Measurements from ENCODE around the gene ANGPT4.

Gene ANGPT4, protein sequence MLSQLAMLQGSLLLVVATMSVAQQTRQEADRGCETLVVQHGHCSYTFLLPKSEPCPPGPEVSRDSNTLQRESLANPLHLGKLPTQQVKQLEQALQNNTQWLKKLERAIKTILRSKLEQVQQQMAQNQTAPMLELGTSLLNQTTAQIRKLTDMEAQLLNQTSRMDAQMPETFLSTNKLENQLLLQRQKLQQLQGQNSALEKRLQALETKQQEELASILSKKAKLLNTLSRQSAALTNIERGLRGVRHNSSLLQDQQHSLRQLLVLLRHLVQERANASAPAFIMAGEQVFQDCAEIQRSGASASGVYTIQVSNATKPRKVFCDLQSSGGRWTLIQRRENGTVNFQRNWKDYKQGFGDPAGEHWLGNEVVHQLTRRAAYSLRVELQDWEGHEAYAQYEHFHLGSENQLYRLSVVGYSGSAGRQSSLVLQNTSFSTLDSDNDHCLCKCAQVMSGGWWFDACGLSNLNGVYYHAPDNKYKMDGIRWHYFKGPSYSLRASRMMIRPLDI

DNA sequence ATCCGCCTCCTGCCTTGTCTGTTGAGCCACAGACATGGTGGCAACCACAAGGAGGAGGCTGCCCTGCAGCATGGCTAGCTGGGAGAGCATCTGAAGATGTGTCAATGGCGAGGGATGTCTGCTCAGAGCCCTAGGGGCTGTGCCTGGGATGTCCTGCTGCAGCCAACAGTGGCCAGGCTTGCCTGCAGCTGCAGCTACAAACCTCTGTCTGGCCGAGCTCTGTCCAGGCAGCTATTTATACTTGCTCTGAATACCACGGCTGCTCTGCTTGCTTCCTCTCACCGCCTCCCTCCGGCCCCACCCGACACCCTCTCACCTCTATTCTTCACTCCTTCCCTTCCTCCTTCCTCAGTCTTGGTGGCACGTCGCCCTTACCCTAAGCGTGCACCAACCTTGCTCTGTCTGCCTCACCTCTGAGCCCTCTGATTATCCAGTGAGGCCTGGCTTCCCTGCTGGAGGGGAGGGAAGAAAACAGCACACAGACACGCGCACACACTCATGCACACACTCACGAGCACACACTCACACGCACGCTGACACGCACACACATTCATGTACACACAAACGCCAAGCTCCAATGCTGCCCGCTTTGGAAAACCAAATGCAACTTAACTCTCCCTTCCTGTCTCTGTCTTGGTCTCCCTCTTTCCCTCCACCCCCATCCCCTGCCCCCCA is at the start of gene ANGPT4:
TSS of gene ANGPT4 (minus strand) at position 210 of the 675 bp plus-strand sequence. CDS start at position 90, 120 bp downstream.
- DNase-seq: no peak

DNA sequence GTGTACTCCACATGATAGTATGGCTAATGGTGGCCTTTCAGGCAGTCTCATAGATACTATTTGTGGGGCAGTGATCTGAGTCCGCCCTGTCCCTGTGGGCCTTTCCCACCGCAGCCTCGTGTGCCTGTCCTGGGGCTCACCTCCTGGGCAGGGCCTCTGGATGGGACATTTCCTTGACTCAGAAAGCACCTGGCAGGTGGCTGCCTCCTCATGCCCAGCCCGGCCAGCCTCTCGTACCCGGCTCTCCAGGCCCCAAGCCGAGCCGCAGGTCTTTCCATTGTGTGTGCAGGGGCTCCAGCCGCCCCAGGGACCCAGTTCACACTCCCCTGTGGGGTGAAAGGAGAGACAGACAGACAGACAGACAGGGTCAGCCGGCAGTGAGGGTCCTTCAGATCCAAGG is 47.7 kb upstream of the ANGPT4 start:
- DNase-seq: no peak

DNA sequence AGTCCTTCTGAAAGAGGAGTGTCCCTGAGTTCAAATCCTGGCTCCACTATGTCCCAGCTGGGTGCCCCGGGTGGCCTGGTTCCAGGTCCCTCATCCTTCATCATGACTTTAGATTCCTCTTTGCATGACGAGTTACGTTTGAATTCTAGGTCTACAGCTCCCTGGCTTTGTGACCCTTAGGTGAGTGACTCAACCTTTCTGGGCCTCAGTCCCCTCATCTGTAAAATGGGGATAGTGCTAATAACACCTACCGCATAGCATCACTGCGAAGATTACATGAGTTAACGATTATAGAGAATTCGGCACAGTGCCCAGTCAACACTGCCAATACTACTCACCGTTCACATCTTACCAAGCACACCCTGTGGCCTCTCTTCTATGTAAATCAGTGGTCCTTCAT is 46.5 kb upstream of the ANGPT4 start:
- no peak for DNase-seq

DNA sequence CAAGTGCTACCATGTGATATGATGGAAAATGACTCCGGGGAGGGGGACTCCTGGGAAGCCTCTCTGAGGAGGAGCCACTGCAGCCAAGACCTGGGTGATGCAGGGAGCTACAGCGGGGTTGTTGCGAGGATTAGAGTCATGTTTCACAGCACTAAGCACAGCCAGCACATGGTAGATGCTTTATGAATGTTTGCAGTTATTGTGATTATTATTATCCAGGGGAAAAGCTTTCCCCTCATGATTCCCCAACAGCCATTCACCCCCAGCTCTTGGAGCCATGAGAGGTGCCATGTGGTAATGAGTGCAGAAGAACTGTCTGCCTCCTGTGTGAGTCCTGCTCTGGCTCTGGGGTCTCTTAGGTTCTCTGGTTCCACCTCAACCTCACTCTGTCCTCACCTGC is 46.1 kb upstream of the ANGPT4 start:
- DNase-seq: no peak

DNA sequence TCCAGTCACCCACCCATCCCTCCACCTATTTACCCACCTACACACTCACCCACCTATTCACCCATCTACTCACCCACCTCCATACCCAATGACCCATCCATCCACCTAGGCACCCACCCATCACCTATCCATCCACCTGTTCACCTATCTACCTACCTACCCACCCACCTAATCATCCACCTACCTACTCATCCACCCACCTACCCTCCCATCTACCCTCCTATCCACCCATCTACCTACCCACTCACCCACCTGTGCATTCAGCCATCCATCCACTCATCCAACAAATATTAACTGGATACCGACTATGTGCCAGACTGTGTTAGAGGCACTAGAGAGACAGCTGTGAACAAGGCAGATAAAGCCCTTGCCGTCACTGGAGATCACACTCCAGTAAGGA is 45.6 kb upstream of the ANGPT4 start:
- no peak for DNase-seq

DNA sequence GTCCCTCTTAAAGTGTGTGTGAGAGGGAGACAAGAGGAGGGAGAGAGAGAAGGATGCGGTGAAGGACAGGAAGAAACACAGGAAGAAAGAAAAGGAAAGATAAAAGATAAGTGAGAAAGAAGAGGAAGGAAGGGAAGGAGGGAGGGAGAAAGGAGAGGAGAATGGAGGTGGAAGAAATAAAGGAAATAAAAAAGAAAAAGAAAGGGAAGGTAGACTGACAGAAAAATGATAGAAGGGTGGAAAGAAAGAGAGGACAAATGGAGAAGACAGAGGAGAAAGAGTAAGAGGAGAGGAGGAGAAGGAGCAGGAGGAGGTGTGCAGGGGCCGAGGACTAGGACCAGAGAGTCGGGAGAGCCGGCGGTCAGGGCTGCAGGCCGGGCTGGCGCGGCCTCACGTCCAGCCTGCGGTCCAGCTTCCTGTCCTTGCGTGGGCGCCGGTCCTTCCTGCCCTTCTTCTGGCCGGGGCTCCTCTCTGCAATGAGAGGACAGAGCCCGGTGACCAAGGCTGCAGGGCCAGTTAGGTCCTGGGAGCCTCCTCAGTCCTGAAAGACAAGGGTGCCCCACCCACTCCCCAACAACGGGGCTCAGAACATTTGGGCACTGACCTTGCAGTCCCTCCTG is 44.0 kb upstream of the ANGPT4 start:
- DNase-seq: no peak

DNA sequence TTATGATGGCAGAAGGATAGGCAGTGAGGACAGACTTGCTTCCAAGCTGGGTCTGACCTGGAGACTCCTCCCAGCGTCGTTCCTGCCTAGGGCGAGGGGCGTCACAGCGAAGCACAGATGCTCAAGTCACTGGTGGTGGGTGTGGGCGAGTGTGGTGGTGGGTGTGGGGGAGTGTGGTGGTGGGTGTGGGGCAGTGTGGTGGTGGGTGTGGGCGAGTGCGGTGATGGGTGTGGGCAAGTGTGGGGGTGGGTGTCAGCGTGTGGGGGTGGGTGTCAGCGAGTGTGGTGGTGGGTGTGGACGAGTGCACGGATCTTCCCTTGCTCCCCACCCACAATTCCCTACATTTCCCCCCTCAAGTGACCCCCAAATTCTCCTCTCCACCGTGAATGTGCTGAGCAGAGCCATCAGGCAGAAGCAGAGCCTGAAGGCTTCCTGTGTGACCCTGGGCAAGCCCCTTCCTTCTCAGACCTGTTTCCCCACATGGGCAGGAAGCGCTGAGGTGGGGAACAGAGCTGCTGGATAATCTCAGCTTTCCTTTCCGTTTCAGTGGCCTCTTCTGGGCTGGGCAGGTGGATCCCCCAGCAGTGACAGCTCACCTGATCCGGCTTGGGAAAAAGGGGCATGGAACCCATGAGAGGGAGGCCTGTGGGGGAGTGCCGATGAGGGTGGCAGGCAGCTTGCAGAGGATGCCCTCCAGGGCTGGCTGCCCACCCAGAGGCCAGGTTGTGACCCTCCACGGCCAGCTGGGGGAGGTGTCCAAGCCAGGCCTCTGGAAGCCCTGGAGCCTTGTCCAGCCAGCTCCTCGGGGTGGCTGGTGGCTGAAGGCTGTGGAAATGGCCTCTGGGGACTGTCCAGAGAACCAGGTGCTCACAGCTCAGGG is 43.0 kb upstream of the ANGPT4 start:
- DNase-seq: no peak

DNA sequence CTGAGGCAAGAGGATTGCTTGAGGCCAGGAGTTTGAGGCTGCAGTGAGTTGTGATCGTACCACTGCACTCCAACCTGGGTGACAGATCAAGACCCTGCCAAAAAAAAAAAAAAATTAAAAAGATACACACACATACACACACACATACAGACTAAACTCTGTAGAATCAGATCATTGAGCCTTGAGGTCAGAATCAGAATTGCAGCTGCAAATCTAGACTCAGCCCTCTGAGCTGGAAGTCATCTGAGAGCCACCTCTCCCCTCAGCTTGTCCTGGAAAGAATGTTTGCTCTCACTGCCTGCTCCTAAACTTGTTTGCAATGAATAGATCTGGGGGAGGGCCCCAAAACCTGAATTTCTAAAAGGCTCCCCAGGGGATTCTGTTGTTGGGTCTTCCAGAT is 41.4 kb upstream of the ANGPT4 start:
- DNase-seq: no peak

DNA sequence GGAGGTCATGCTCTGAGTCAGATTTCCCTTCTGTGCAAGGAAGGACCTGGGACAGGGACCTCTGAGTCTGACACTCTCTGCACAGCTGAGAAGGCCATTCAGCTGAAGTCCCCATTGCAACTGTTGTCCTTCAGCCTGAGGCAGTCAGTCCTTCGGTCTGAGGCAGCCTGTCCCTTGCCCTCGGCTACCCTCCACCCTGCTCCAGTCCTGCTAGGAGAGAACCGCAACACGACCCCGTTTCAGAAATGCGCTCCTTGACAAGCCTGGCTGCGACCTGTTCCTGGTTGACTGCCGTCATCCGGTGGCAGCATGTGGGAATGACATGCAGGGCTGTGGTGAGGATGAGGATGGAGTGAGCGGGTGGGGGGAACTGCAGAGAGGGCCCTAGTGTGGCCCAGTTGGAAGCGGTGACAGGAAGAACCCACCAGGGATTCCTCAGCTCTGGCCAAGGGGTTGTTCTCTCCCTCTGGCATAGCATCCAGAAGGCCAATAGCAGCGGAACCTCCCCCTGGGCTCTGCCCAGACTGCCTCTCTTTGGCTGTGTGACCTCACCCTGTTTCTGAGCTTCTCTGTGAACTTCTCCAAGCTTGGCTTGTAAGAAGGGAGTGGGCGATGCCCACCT is 40.3 kb upstream of the ANGPT4 start:
- peak; percentile 73 for DNase-seq

DNA sequence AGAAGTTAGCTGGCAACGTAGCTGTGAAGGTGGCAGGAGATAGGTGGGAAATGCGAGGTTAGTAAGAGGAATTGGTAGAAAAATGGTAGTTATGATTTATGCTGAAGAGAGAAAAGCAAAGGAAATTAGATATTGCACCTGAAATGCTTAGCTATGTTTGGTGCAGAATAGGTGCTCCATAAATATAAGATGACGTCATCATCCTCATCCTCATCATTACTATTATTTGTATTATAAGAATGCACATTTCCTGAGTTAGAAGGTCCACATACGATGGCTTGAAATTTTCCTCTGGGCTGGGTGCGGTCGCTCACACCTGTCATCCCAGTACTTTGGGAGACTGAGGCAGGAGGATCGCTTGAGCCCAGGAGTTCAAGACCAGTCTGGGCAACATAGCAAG is 39.5 kb upstream of the ANGPT4 start:
- DNase-seq: no peak

DNA sequence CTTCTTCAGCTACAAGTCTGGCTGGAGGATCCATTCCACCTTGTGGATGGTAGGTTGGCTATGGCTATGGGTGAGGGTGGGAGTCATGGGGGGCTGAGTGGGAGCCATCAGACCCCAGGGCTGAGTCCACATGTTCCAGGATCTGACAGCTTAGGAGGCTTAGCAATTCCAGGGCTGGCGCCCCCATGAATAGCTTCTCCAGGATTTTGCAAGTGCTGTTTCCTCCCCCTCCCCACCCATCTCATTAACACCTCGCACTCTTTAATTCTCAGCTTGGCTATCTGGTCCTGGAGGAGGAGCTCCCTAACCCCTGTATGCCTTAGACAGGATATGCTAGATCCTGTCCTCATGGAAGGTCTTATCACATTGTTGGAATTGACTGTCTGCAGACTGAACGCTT is 39.0 kb upstream of the ANGPT4 start:
- DNase-seq: no peak

DNA sequence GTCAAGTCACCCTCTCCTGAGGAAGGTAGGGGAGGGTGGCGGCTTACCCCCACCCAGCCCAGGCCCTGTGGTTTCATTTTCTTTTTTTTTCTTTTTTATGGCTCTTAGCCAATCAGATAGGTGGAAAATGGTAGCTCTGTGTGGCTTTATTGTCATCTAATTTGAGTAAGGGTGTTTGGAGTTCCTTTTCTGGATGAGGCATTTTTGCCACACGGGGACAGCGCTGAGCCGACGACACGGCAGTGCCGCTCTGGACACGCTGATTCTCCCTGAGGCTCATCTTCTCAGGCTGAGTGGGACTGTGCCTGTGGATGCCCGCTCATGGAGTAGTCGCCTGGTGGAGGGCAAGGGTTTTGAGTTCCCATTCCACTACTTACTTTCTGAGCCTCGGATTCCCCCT is 37.6 kb upstream of the ANGPT4 start:
- DNase-seq: no peak

DNA sequence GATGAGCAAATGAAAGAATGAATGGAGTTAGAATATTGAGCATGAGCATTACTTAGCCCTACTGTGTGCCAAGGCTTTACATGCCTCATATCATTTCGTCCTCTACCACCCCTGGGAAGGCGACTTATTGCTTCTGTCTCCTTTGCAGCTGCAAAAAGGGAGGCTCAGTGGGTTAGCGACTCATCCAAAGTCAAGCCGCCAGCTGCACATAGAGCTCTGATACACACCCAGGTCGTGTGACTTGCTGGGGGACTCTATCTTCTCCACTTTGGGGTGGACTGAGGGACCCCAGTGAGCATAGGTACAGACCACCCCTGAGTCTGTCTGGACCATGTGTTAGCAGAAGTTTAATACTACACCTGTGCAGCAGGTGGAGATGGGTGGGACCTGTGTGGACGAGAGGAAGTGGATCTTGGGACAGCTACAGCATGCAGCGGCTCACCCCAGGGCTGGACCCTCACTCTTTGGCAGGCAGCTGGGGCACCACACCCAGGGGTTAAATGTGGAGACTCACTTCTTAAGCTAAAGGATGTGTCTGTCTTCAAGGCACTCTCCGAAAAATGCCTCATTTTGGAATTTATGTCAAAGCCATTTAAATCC is 36.2 kb upstream of the ANGPT4 start:
- DNase-seq: no peak

DNA sequence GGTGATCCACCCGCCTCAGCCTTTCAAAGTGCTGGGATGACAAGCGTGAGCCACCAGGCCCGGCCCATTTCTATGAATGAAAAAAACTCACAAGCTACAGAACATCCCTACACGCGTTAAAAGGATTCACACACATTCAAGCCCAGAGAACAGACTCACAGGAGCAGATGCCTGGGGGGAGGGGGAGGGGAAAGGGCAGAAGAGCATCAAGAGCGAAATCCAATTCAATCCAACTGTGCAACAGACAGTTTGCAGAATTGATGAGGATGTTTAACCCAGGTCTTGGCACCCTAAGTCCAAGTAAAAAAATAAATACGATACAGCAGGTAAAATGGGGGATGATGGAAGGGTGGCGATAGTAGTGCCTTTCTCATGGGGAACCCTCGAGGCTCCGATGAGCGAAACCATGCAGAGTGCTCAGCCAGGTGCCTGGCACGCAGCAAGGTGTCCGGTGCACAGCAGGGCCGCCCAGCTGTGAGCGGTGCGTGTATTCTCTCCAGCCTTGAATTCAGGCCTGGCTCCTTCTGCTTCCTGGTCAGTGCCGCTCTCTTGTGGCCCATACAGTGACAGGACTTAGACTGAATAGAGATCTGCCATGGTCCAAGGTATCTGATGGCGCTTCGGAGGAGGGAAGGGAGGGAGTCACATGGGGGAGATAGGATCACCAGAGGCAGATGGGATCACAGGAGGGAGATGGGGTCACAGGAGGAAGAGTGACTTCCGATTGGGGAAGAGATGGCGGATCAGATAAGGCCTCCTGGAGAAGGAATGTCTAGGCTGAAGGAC is 35.4 kb upstream of the ANGPT4 start:
- DNase-seq: no peak

DNA sequence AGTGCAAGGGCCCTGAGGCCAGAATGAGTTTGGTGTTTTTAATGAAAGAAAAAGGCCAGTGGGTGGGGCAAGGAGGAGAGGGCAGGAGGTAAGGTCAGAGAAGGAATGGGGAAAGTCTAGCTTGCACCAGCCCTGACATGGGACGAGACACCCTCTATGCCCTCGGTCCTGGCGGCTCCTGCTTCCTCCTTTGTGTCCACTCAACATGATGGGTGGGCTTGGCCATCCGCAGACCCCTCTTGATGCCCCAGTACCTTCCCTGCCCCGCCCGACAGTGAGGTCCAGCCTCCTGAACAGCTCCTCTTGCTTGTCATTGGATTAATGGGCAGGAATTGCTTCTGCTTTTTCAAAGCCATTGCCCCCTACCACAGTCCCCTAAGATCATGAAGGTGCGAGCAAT is 33.6 kb upstream of the ANGPT4 start:
- DNase-seq: no peak

DNA sequence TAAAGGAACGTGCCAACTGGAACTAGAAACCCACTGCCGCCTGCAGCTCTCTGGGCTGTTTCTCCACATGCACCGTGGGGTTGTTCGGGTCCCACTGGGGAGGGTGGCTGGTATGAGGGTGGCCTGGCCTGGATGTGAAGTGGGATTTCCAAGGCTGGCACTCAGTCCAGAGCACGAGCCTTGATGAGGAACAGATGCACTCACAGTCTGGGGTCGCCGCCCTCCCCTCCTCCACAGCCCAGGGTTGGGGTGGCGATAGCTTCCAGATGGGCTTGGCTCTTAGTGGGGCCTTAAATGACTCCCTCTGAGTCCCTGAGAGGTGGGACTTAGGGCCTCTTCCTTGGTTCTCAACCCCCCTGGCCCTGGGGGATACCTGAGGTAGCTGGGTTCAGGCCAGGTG is 30.7 kb upstream of the ANGPT4 start:
- no peak for DNase-seq

DNA sequence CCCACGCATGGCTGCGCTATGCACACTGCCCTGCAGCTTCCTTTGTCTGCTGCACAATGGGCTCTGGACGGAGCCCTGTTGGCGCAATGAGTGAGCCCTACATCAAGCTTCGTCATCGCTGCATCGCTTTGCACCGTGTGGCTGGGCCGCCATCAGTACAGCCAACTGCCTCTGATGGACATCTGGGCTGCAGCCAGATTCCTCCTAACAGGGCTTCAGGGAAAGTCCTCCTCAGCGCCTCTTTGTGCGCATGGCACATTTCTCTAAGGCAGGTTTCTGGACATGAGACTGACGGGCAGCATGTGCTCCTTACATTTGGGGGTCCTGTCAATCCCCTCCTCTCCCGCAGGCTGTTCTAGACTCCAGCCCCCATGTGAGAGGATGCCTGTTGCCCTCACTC is 29.7 kb upstream of the ANGPT4 start:
- DNase-seq: no peak

DNA sequence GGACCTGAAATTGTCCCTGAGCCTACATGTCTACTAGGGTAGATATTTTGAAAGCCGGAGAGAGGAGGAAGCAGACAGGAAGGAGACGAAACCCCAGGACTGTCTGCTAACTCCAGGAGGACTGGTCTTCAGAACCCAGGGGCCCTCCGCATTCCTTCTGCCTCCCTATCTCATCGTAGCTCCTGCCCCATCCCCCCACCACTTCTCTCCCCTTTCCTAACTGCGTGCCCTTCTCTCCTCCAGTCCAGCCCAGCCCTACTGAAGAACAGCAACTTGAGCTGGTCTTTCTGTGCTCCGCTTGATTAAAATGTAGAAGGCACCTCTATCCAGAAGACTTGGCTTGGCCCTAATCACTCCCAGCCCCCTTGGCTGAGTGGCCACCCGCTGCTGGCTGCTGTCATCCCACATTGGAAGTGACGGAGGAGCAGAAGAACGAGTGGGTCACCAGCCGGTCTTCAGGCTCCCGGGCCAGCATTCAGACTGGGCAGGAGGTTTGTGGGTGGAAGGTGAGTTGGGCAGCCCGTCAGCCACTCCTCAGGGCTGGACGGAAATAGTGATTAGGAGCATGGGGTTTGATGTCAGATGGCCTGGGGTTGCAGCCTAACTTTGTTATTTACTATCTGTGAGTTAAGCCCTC is 28.8 kb upstream of the ANGPT4 start:
- no peak for DNase-seq

DNA sequence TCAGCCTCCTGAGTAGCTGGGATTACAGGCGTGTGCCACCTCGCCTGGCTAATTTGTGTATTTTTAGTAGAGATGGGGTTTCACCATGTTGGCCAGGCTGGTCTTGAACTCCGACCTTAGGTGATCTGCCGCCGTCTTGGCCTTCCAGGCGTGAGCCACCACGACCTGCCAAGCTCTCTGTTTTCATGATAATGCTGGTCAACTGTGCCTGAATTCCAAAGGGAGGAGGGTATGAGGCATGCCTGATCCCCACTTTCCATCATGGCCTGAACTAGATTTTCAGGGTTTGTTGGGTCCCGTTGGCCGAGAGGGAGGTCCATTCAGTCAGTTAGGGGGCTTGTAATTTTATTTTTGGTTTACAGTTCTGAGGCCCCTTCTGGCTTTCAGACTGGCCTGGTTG is 28.0 kb upstream of the ANGPT4 start:
- DNase-seq: no peak

DNA sequence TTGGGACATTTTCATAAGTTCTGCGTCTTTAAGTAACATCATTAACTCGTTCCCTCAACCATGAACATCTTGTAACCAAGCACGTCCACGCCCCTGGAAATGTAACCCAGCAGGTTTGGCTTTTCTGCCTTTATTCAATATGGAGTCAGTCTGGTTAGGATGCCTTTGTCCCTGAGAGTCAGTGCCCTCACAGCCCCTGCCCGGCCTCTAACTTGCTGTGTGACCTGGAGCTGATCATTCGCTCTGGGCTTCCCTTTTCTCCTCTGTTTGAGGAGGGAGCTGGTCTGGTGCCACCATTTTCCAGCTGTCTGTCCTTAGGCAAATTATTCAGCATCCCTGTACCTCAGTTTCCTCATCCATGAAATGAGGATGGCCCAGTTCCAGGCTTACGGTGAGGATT is 26.5 kb upstream of the ANGPT4 start:
- no peak for DNase-seq

DNA sequence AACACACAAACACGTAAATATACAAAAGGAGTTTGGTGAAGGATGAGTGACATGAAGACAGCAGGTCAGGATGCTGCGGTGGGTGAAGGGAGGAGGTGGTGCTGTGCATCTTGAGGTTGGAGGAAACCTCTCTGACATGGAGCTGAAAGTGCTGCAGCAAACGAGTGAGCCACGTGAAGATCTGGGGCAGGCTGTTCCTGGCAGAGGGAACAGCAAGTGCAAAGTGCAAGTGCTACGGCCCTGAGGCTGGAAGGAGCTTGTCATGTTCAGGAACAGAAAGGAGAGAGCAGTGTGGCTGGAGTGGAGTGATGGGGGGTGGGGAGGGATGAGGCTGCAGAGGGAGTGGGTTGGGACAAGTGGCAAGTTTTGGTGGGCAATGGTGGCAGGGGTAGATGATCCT is 24.8 kb upstream of the ANGPT4 start:
- no peak for DNase-seq
